Measurements from ENCODE around the gene CHRNB1. TPM values are rescaled to one million over a fixed set of nuclear protein-coding genes. Genes with fewer than 3 reads are reported as not detected.

CHRNB1 gene
- total and polyA plus RNA-seq, 4 donors = 7.0 to 11.9 (median 10.6) TPM

GRCh38 chr17:7404737-7405349 lies 40.0 kb upstream of the CHRNB1 start:
- Histone ChIP-seq H3K9me3 (ENCODE audit: control insufficient read depth in 4 of 4, insufficient read depth in 3 of 4, low read length in 3 of 4) (no peaks in the 10 kb centered on the region), H3K4me3 (peak overlapping the region; percentile 51), H3K27ac (ENCODE audit: low read depth in 1 of 2, low read length in 1 of 2) (peak overlapping the region in 1 of 2 donors; percentile 73), H3K27me3 (ENCODE audit: control insufficient read depth in 3 of 3, insufficient read depth in 3 of 3, low read length in 2 of 3) (no peaks in the 10 kb centered on the region), H3K36me3 (ENCODE audit: control insufficient read depth in 4 of 4, insufficient read depth in 4 of 4, low read length in 4 of 4) (peaks cover 0 to 4% (median 2%) of the 10 kb centered on the region in 4 donors), H3K4me1 (ENCODE audit: control insufficient read depth in 5 of 5, insufficient read depth in 5 of 5, low read length in 5 of 5) (peaks cover 0 to 13% (median 7%) of the 10 kb centered on the region in 5 donors), H3K9ac (ENCODE audit: insufficient read depth in 1 of 2, low read length in 2 of 2) (peak overlapping the region in 1 of 2 donors; percentile 85)
- DNase-seq = peak in 1 of 3 donors; percentile 53
- TF ChIP-seq CTCF (IDR thresholded peaks at IDR 0.05; ENCODE audit: control extremely low read depth, extremely low read depth) = no peak
- ATAC-seq (ENCODE audit: insufficient read depth, low FRiP score) = peak; percentile 21
- 0 to 1% methylated on average over 34 to 65 of the region's 65 CpGs for WGBS, 2 donors

- no peak for ATAC-seq (ENCODE audit: insufficient read depth, low FRiP score)
- no peak for TF ChIP-seq CTCF (IDR thresholded peaks at IDR 0.05; ENCODE audit: control extremely low read depth, extremely low read depth)
- H3K9ac ChIP-seq (ENCODE audit: insufficient read depth in 1 of 2, low read length in 2 of 2) = peak overlapping the region in 1 of 2 donors; percentile 85
- H3K4me1 ChIP-seq (ENCODE audit: control insufficient read depth in 5 of 5, insufficient read depth in 5 of 5, low read length in 5 of 5) = peaks cover 0 to 13% (median 7%) of the 10 kb centered on the region in 5 donors
- DNase-seq = peak; percentile 41 to 42 (median 41)
- no peaks in the 10 kb centered on the region for H3K27me3 ChIP-seq (ENCODE audit: control insufficient read depth in 3 of 3, insufficient read depth in 3 of 3, low read length in 2 of 3)
- H3K4me3 ChIP-seq = peak overlapping the region; percentile 51
- H3K36me3 ChIP-seq (ENCODE audit: control insufficient read depth in 4 of 4, insufficient read depth in 4 of 4, low read length in 4 of 4) = peaks cover 0 to 4% (median 2%) of the 10 kb centered on the region in 4 donors
- H3K27ac ChIP-seq (ENCODE audit: low read depth in 1 of 2, low read length in 1 of 2) = peak overlapping the region in 1 of 2 donors; percentile 65
- no peaks in the 10 kb centered on the region for H3K9me3 ChIP-seq (ENCODE audit: control insufficient read depth in 4 of 4, insufficient read depth in 3 of 4, low read length in 3 of 4)
- WGBS, 2 donors = 16 to 26% methylated on average over 29 to 38 of the region's 38 CpGs
Observed at GRCh38 chr17:7405350-7406234, 39.3 kb upstream of the CHRNB1 start.

GRCh38 chr17:7406235-7406825 lies 38.5 kb upstream of the CHRNB1 start:
- Histone ChIP-seq H3K27ac (ENCODE audit: low read depth in 1 of 2, low read length in 1 of 2) (no peak overlapping the region), H3K4me3 (no peak overlapping the region), H3K27me3 (ENCODE audit: control insufficient read depth in 3 of 3, insufficient read depth in 3 of 3, low read length in 2 of 3) (no peaks in the 10 kb centered on the region), H3K9ac (ENCODE audit: insufficient read depth in 1 of 2, low read length in 2 of 2) (no peak overlapping the region), H3K4me1 (ENCODE audit: control insufficient read depth in 5 of 5, insufficient read depth in 5 of 5, low read length in 5 of 5) (peaks cover 0 to 13% (median 7%) of the 10 kb centered on the region in 5 donors), H3K36me3 (ENCODE audit: control insufficient read depth in 4 of 4, insufficient read depth in 4 of 4, low read length in 4 of 4) (peaks cover 0 to 4% (median 2%) of the 10 kb centered on the region in 4 donors), H3K9me3 (ENCODE audit: control insufficient read depth in 4 of 4, insufficient read depth in 3 of 4, low read length in 3 of 4) (no peaks in the 10 kb centered on the region)
- ATAC-seq (ENCODE audit: insufficient read depth, low FRiP score) = no peak
- TF ChIP-seq CTCF (IDR thresholded peaks at IDR 0.05; ENCODE audit: control extremely low read depth, extremely low read depth) = no peak
- DNase-seq = peak in 1 of 3 donors; percentile 17
- WGBS, 2 donors = 65 to 73% methylated on average over 12 of the region's 12 CpGs
